Measurements from ENCODE around the gene B3GNT5.

Gene B3GNT5

DNA sequence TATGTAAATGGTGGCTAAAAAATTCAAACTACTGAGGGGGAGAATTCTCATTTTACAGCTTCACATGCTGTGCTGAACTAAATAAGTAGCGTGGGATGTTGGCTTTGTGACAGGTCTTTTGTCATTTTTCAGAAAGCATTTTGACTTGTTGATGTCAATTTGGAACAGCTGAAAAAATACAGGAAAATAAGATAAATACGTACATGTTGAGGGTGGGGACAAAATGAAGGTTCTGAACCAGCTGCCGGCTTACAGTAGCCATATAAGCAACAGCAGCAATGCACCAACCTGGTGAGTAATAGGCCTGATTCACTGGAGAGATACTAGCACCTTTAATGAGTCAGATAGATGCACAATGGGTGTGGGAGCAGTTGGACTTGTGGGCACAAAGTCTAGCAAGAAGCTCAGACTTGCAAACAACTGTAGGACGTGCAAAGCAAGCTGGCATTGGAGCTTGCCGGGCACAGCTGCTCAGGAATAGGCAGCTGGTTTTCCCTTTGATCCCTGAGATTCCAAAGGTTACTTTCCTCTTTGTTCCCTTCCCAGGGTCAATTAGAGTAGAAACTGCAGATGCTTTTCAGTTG lies 12.9 kb downstream of the B3GNT5 start:
- peak in 1 of 2 experiments; percentile 30 for DNase-seq (ENCODE audit: low read depth in 2 of 2)

DNA sequence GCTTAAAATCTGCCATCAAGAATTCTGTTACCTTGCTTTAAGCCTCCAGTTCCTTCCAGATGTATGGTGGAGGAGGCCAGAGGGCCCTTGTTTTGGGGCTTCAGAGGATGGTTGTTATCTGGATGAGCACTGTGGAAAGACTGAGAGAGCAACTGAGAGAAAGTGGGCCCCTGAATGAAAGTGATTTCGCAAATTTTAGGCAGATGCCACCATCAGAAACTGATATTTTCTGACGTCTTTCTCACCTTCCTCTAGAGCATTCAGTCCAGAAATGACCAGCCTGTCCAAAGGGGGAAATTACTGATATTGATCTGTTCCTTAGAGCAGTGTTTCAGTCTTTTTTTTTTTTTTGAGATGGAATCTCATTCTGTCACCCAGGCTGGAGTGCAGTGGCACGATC lies 13.4 kb downstream of the B3GNT5 start:
- DNase-seq (ENCODE audit: low read depth in 2 of 2) = no peak

DNA sequence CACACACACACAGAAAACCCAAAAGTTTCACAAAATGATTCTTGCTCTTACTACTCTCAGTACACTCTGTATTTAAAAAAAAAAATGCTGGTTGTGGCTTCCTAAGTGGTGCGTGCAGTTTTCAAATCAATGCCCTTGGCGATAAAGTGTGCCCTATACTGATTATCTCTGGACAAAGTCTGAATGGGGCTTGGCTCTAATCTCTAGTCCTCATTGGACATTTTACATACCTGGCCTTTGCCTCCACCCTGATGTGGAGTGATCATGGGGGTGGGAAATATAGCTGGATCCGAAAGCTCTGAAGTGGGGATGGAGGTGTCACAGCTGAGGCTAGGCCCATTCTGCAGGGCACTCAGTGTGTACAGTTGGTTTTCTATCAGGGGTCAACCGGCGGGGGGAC lies 14.1 kb downstream of the B3GNT5 start:
- DNase-seq (ENCODE audit: low read depth in 2 of 2) = no peak

DNA sequence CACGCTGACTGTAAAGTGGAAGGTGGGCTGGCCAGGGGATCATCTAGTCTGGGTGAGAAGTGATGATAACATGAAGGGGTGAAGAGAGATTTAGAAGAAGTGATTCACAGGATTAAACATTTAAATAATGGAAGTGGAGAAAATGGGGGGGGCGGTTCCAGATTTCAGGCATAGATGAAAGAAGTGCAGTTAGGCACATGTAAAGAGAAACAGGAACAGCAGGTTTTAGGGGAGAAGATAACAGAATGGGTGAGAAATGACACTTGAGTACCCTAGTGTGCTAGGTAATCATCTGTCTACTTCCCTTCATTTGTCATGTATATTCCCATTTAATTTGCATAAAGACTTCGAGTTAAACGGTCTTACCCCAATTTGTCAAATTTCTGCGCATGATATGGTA lies 15.3 kb downstream of the B3GNT5 start:
- no peak for DNase-seq (ENCODE audit: low read depth in 2 of 2)

DNA sequence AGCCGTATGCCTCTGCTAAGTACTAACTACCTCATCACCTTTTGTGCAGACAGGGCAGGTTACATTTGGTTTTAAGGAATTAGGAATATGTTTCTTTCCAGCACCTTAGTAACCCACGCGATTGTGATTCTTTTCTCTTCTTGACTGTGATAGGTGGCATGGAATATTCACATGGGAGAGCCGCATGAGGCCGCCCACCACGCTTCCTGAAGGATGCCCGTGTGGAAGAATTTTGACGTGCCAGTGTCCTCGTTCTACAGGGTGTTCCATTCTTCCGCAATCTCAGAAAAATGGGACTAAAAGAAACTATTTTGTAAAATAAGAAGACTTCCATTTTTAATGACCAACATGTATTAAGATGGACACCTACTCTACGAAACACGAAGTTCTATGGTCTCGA lies 16.3 kb downstream of the B3GNT5 start:
- no peak for DNase-seq (ENCODE audit: low read depth in 2 of 2)

DNA sequence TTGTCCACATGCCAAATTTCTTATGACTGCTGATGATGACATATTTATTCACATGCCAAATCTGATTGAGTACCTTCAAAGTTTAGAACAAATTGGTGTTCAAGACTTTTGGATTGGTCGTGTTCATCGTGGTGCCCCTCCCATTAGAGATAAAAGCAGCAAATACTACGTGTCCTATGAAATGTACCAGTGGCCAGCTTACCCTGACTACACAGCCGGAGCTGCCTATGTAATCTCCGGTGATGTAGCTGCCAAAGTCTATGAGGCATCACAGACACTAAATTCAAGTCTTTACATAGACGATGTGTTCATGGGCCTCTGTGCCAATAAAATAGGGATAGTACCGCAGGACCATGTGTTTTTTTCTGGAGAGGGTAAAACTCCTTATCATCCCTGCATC lies 17.3 kb downstream of the B3GNT5 start:
- DNase-seq (ENCODE audit: low read depth in 2 of 2) = no peak

DNA sequence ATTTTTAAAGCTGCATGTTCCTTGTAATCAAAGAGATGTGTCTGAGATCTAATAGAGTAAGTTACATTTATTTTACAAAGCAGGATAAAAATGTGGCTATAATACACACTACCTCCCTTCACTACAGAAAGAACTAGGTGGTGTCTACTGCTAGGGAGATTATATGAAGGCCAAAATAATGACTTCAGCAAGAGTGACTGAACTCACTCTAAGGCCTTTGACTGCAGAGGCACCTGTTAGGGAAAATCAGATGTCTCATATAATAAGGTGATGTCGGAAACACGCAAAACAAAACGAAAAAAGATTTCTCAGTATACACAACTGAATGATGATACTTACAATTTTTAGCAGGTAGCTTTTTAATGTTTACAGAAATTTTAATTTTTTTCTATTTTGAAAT lies 19.1 kb downstream of the B3GNT5 start:
- no peak for DNase-seq (ENCODE audit: low read depth in 2 of 2)

DNA sequence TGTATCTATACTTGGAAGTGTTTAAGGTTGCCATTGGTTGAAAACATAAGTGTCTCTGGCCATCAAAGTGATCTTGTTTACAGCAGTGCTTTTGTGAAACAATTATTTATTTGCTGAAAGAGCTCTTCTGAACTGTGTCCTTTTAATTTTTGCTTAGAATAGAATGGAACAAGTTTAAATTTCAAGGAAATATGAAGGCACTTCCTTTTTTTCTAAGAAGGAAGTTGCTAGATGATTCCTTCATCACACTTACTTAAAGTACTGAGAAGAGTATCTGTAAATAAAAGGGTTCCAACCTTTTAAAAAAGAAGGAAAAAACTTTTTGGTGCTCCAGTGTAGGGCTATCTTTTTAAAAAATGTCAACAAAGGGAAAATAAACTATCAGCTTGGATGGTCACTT lies 19.7 kb downstream of the B3GNT5 start:
- no peak for DNase-seq (ENCODE audit: low read depth in 2 of 2)

DNA sequence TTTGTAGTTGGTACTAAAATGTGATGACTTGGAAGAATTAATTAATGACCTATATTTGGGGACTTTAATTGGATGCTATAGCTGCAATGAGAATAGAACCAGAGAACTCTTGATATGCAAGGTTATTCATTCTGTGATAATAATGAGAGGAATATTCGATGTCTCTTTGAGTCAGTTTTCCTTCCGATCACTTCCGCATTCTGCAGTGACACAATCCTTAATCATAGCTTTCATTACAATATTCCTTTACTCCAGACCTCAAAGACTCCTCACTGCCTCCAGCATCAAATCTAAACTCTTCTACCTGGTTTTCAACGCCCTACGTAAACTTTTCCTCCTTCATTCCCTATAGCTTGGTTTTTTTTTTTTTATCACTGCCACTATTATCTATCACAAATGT lies 21.6 kb downstream of the B3GNT5 start:
- DNase-seq (ENCODE audit: low read depth in 2 of 2) = no peak

DNA sequence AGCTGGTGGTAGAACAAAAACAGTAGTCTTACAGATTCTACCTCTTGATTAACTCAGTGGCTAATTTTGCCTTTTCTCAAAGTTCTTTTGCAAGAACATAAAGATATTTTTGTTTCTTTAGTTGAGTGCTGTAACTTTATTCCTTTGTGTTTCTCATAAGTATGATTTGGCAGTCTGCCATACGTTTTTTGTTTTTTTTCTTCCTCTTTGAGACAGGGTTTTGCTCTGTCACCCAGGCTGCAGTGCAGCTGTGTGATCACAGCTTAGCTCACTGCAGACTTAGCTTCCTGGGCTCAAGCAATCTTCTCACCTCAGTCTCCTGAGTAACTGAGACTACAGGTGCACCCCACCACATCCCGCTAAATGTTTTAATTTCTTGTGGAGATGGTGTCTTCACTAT lies 22.4 kb downstream of the B3GNT5 start:
- no peak for DNase-seq (ENCODE audit: low read depth in 2 of 2)

DNA sequence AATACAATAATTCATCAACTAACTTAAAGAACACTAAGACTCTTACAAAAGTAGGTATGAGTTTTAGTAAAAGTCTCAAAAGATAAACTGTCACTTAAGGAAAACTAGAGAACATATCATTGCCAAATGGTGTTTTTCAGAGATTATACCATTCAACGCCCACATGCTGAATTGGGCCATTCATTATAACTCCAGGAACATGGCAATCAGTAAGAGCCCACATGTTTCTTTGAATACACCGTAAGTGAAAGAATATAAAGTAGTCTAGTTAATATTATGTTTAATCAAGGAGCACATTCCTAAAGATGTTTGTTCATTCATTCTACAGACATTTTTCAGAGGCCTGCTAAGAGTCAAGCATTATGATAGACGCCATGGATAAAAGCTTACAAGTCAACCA lies 22.9 kb downstream of the B3GNT5 start:
- DNase-seq (ENCODE audit: low read depth in 2 of 2) = no peak

DNA sequence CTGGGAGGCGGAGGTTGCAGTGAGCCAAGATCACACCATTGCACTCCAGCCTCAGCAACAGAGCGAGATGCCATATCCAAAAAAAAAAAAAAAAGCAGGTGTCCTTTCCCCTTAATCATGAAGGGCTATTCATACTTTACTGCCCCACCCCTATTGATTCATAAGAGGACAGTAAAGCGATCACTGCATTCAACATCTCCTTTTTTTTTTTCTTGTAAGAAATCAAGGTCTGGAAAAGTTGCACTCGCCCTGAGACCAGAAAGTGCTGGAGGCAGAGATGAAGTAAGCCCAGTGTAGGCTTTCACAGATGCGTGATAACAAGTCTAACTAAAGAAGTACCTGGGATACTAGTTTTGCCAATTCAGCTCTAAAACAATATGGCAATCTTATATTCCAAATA lies 24.2 kb downstream of the B3GNT5 start:
- no peak for DNase-seq (ENCODE audit: low read depth in 2 of 2)

DNA sequence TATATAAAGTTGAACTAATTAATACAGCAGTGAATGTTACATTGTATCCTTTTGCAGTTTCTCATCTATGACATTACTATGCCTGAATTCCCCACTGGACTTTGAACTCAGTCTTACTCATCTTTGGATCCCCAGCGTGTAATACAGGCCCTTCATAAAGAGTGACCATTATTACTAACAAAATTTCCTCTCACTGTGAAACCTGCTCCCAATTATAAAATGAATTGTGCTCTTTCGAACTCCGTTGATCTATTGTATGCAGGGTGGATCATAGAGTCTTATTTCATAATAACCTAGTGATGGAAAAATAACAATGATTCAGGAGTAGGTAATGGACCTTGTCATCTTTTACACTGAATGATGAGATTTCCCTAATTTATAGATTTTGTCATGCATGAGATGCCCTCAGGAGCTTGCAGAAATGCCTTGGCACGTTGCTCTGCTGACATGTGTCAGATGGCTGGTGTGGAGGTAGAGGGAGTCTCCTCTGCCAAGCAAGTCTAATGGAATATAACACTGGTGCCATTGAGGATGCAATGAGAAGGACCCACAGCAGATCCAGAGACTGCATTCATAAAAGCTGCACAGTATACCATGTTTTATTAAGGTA lies 25.5 kb downstream of the B3GNT5 start:
- no peak for DNase-seq (ENCODE audit: low read depth in 2 of 2)

DNA sequence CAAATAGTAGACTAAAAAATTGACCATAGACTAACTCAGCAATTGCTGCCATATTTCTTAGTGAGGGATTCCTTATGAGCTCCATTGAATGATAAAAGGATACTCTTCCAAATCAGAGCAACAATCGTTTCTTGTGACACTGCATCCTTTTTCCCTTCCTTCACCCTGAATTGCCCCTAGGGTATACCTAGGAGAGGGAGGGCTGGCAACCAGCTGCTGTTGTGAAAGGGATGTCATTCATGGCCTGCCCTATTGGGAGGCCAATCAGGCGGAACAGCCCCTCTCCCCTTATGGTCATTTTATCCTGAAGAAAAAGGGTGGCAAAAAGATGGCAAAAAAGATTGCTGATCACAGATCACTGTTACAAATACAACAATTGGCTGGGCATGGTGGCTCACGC lies 26.3 kb downstream of the B3GNT5 start:
- no peak for DNase-seq (ENCODE audit: low read depth in 2 of 2)

DNA sequence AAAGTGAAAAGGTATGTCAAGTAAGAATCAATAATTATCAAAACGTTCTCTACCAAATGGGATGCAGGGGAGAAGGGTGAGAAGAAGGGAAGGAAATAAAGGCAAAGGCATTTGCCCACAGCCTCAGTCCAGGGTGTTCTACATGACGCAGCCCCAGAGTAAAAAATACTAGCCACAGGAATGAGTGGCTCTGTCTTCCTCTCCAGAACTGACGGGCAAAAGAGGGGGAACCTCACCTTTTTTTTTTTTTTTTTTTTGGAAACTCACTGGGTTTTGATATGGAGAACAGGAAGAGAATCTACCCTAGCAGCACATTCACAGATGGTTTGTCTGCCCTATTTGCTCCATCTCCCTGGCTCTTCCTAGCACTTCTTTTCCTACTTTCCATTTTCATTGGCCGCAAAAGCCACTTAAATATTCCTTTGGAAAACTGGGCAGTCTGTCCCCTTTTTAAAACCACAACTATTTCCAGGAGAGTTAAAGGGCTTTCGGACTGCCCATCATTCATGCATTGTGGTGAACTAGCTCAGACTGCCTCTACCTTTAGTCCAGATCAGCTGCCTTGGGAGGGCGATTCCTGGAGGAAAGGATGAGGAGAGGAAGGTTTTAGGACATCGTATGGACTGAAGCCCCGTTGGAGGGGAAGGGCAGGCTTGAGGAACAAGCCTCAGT lies 28.2 kb downstream of the B3GNT5 start:
- no peak for DNase-seq (ENCODE audit: low read depth in 2 of 2)

DNA sequence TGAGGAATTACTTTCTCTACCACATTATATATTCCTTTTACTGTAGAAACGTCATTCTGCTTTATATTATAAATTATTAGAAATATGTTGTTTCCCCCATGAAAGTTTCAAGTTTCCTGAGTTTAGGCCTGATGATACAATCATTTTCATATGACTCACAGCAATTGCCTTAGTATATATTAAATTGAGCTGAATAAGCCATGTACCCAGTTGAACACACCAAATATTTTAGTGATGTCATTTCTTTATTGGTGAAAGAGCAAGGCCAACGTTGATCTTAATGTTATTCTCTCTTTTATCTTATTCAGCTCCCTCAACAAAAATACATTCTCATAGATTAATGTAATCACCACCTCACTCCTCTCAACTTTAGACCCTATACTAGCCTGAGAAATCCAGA lies 30.8 kb downstream of the B3GNT5 start:
- no peak for DNase-seq (ENCODE audit: low read depth in 2 of 2)

DNA sequence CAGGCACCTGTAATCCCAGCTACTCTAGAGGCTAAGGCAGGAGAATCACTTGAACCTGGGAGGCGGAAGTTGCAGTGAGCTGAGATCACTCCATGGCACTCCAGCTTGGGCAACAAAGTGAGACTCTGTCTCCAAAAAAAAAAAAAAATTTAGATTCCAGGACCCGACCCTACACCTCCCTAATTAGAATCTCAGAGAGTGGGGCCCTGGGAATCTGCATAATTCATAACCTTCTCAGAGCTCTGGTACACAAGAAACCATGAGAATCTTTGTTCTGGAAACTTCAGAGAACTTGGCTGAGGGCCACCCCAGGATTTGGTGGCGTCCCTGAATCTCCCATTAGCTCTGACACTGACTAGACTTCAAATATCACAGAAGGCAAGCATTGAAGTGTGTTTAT lies 31.5 kb downstream of the B3GNT5 start:
- DNase-seq (ENCODE audit: low read depth in 2 of 2) = no peak

DNA sequence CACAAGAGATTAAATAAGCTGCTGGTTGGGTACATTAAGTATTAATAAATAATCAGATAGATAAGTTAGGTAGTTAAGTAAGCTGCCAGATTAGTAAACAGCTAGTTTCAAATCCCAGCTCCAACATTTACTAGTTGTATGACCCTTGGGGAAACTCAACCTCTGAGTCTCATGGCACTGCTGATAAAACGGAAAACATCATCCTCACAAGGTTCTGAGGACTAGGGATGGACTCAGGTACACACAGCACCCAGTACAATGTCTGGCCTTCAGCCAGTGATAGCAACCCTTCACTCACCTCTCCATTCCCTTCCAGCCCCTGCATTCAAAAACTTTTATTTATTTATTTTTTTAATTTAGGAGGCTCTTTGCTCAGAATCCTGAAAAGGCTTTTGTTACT lies 32.3 kb downstream of the B3GNT5 start:
- DNase-seq (ENCODE audit: low read depth in 2 of 2) = no peak

DNA sequence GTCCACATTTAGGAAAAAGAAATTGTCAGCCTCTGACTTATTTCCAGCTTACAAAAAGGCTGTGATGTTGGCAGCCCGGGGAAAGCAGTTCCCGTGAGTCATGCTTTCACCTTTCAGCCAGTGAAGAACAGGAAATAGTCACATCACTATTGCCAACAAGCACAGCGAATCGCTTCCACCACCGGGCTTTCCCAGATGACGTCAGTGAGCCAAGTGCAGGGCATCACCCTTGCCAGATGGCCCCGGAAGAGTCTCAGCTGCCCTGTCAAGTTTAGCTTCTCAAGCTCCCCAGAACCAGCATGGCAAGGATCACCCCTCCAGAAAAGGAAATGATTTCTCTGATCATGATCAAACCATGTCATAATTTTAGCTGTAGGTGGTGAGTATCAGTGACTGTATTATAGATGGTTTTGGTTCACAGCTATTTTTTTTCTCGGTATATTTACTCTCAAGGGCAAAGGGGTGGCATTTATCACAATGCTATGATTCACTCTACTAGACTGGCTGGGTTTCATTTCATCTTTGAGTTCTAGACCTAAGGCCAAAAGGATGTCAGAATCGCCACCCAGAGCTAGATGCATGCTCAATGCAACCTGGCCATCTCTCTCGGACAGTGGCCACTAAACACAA lies 32.9 kb downstream of the B3GNT5 start:
- DNase-seq (ENCODE audit: low read depth in 2 of 2) = peak; percentile 87 to 91

DNA sequence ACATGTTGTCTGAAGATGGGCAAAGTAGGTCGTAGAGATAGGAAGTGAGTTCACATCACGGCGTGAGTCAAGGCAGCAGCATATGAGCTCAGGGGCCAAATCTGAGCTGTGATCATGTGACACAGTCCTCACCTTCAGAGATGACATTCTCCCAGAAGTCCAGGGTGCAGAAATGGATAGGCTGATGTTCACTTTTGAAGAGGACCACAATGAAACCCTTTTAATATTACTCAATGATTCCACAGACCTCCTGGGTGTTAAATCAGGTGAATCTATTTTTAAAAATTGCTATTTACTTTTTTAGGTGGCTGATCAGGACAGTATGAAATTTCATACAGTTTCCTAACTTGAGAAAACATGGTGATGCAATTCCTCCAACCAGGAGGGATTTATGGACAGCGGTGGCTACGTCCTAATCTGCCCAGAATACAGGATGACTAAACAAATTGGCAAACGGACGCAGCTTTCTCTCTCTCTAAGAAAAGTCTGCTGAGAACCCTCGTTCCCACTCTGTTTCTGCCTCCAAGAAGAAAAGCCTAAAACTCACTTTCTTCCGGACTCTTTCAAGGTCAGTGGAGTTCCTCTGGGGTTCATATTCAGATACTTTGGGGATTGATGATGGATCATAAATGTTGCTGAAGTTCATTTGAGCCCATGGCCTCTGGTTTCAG lies 34.4 kb downstream of the B3GNT5 start:
- no peak for DNase-seq (ENCODE audit: low read depth in 2 of 2)

DNA sequence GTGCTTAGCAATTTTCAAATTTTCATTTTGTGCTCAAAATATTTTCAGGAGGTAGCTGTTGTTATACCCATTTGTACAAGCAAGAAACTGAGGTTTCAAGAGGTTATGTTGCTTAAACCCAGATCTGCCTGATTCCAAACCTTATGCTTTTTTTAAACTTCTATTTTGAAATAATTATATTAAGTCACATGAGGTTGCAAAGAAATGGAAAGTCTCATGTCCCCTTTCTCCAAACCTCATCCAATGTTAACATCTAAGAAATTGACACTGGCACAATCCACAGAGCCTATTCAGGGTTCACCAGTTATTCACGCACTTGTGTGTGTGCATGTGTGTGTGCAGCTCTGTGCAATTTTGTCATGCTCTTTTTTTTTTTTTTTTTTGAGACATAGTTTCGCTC lies 35.1 kb downstream of the B3GNT5 start:
- DNase-seq (ENCODE audit: low read depth in 2 of 2) = no peak

DNA sequence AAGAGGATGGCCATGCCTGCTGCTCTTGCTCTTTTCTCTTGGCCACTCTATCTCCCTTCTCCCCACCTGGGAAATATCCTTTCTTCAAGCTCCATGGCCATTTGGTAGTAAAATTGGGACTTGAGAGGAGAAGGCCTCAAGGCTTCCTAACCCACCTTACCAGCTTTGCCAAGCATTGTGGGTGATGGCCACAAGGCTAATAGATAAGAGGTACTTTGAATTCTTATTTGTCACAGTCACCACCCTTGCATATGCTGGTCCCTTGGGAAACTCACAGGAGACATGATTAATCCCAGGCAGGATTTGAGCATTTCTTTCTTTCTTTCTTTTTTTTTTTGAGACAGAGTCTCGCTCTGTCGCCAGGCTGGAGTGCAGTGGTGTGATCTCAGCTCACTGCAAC lies 37.2 kb downstream of the B3GNT5 start:
- DNase-seq (ENCODE audit: low read depth in 2 of 2) = no peak
